HG03432 (cell line): ENCODE measurements around the gene FAM120AOS.
A peak's percentile ranks its signal among the peaks of the same experiment; 100 is the strongest.

ENCODE experiments used
- ATAC-seq: cut with Tn5 transposase; IDR thresholded peaks from one replicate; pipeline ENCODE4 v1.9.1; 2021; ENCODE audit warnings: mild to moderate bottlenecking, moderate library complexity; ENCODE audit not compliant: unreplicated experiment

Gene FAM120AOS

GRCh38 chr9:93467462-93467861 lies 14.1 kb upstream of the FAM120AOS start:
- ATAC-seq, result no peak

DNA sequence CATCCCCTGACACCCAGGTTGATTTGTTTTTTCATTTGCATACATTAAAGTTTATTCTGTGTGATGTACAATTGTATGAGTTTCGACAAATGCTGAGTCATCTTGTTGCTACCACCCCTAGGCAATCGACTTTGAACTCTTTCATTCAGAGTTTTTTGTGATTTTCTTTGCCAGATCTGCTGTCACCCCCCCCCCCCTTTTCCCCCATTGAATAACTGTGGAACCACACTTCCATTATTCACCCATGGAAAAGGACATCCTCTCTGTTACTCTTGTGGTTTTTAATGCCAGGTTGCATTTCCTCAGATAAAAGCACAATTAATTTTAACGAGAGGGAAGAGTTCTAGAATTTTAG lies 13.7 kb upstream of the FAM120AOS start:
- no peak for ATAC-seq

DNA sequence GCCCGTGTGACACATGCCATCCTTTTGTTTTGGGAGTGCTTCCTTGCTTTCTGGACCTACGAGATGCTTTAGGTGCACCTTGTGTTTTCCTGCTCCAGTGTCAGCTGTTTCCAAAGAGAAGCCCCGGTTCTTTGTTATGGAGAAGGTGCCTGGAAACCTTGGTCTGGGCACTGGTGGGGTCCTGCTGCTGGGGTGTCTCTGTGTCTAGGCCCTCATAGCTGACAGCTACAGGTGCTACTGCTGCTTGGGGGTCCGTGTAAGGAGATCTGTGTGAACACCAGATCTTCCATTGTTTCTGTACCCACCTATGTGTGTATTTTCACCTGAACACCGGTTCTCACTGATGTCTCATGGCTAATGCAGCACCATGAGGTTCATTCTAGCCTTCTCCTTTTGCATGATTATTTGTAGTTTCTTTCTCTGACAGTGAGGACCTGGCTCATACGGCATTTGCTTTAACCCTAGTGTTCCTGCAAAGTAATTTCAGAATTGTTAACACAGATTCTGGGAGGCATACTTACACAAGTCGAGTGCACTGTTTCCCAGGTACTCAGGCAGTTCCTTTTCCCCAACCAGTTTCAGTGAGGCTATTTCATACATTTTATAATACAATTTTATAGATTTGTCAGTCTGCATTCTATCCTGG lies 13.2 kb upstream of the FAM120AOS start:
- no peak for ATAC-seq

GRCh38 chr9:93465855-93466254 lies 12.5 kb upstream of the FAM120AOS start:
- ATAC-seq, result no peak

DNA sequence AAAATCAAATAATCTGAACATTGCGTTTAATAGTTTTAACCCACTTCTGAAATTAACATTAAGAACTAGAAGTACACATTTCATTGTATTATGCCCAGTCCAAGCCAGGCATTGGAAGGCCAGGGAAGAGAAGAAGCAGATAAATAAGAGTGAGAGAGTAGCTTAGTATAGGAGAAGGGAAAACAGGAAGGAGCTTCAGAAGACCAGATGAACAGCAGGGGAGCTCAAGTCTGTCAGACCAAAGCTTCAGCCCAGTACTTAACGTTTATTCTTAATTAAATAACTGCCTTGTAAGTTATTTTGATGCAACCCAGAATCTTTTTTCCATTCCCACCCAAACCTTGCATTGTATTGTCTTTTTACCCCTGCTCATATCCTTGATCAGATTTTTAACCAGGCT lies 11.5 kb upstream of the FAM120AOS start:
- ATAC-seq, result no peak

GRCh38 chr9:93464395-93464794 lies 11.0 kb upstream of the FAM120AOS start:
- no peak for ATAC-seq

- no peak for ATAC-seq
Measured at GRCh38 chr9:93463638-93464248, 10.4 kb upstream of the FAM120AOS start.

- no peak for ATAC-seq
Measured at GRCh38 chr9:93461821-93462220, 8.4 kb upstream of the FAM120AOS start.

DNA sequence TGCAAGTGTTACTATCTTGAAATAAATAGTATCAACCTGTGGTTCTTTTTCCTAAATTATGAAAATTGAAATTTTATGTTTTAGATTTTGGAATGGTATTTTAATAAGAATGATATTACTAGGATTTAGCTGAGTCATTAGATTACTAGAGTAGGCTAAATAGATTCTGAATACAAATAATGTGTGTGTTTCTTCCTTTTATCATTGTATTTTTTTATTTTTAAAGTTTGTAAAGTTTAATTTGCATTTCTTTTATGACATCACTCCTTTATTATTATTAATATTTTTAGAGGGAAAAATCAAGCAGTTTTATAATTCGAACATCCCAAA lies 8.0 kb upstream of the FAM120AOS start:
- ATAC-seq, result no peak

- ATAC-seq, result no peak
Measured at GRCh38 chr9:93460689-93461413, 7.5 kb upstream of the FAM120AOS start.

GRCh38 chr9:93459432-93459847 lies 6.1 kb upstream of the FAM120AOS start:
- no peak for ATAC-seq

GRCh38 chr9:93458712-93459111 lies 5.3 kb upstream of the FAM120AOS start:
- ATAC-seq, result no peak

GRCh38 chr9:93457006-93457405 lies 3.6 kb upstream of the FAM120AOS start:
- no peak for ATAC-seq

GRCh38 chr9:93456504-93456903 lies 3.1 kb upstream of the FAM120AOS start:
- ATAC-seq, result no peak

GRCh38 chr9:93456022-93456421 lies 2.6 kb upstream of the FAM120AOS start:
- ATAC-seq, result no peak

- no peak for ATAC-seq
Measured at GRCh38 chr9:93452710-93453046, 703 bp downstream of the FAM120AOS start.

GRCh38 chr9:93451849-93452709 lies 1.3 kb downstream of the FAM120AOS start:
- peak; percentile 23 for ATAC-seq

DNA sequence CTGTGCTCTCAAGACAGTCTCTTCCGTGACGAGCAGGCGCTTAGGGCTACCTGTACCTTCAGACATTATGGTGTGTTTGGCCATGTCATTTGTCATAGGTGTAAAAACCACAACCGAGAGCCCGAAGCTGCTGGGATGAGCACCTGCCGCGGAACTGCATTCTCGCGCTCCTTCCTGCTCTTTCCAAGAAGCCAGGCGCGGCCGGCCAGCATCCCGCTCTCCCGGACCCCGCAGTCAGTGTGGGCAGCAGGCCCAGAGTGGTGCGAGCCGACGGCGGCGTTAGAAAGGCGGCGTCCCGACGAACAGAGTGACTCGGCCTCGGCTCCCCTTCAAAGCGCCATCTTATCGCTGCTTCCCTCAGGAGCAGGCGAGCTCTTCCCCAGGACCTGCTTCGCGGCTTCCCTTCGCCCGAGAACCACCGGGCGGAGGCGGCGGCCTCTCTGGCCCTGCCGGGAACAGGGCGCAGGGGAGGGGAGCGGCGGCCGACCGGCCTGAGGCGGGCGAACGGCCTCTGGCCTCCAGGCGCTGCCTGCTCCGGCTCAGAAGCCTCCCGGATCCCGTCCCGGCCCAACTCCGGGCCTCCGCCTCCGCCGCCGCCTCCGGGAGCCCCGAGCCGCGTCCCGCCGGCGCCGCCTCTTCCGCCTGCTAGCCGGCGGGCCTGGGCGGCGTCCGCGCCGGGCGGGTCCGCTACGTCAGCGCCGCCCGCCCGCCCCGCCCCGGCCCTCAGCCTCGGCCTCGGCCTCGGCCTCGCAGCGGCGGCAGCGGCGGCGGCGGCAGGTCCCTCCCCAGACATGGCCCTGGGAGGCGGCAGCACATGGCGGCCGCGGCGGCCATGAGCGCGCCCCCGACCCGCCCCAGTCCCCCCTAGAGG lies 2.2 kb downstream of the FAM120AOS start, which contains the start of gene FAM120A:
Gene FAM120A, plus strand, starts transcription at position 741 of the 871 bp plus-strand sequence. CDS start 231 bp downstream, outside the sequence.
- ATAC-seq, result peak; percentile 67

DNA sequence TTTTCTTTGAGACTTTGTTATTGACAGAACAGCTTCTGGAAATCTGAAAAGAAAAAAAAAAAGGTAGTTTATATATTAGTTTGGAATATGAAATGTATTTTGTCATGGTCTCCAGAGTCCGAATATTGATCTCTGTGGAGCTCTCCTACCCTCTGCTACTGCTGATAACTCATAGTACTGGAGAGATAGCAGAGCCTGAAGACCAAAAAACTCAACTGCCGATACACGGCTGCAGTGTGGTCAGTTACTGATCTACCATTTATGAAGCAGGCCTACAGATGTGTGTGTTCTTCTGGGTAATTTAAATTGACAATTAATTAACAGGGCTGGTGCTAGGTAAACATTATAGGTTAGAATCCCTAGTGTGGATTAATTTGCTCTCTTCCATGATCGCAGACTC lies 5.7 kb downstream of the FAM120AOS start:
- ATAC-seq, result no peak

DNA sequence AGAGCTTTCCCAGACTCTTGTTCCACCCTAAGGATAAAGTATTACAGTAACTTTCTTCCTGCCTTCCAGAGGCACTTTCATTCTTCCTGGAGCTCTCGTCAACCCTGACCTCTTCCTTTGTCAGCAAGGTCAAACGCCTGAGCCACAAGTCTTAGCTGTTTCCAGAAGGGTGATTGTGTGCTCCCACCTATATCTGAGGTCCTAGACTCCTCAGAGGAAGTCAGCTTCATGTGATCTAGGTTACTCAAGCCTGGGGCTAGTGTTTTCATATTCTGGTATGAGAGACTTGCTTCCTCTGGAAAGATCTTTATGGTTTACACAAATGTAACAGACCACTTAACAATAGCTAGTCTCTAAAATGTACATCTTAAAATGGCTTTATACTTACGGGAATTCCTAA lies 7.3 kb downstream of the FAM120AOS start:
- no peak for ATAC-seq
